H1 (cell line): ENCODE data around the gene STX16. TPM values are rescaled to one million over a fixed set of nuclear protein-coding genes. Genes with fewer than 3 reads are reported as not detected.
A peak's percentile ranks its signal among the peaks of the same experiment; 100 is the strongest.

Source experiments
- CEBPB ChIP-seq: IDR thresholded peaks from 2 replicates; pipeline ENCODE4 v1.6.1; 2012; ENCODE audit warnings: low read depth, low read length
- GTF2F1 ChIP-seq: IDR thresholded peaks from 2 replicates; pipeline ENCODE4 v1.6.1; 2012; ENCODE audit warnings: low read depth, low read length, improper control_type of control experiment, borderline replicate concordance
- JUN ChIP-seq: IDR thresholded peaks from 2 replicates; pipeline ENCODE4 v1.6.1; 2011; ENCODE audit warnings: low read depth, mild to moderate bottlenecking, improper control_type of control experiment, low read length
- JUND ChIP-seq: IDR thresholded peaks from 2 replicates; pipeline ENCODE4 v1.6.1; 2011; ENCODE audit warnings: mild to moderate bottlenecking, improper control_type of control experiment, low read length
- POLR2AphosphoS5 ChIP-seq: IDR thresholded peaks from 2 replicates; pipeline ENCODE4 v1.6.1; 2011; ENCODE audit warnings: low read depth, low read length
- SIRT6 ChIP-seq: IDR thresholded peaks from one replicate; pipeline ENCODE4 v1.7.1; 2012; ENCODE audit warnings: low read length, inconsistent platforms
- SP4 ChIP-seq: IDR thresholded peaks from 2 replicates; pipeline ENCODE4 v1.6.1; 2012; ENCODE audit warnings: low read length, inconsistent platforms
- polyA plus RNA-seq, 7 experiments: library from polyadenylated mRNA; depleted of rRNA in 3 of 7; stranded (reverse) in 5 of 7; unstranded in 2 of 7; fragments of >200 nt in 5 of 7; fragments of 200-250 nt in 2 of 7; gene quantifications; 1 replicate in 5 of 7; 2 replicates in 1 of 7; 4 replicates in 1 of 7; pipeline versions ENCODE4 v1.2.1 to v1.2.3, GENCODE V29; 2011 to 2013; ENCODE audit warnings: missing spikeins in 2 of 7, mixed read lengths in 2 of 7
- total RNA-seq: library from RNA; stranded (reverse); fragmentation: NEBNext Ultra II Directional; extraction: Animal tissue kit (Norgen Biotek cat#: 25700); gene quantifications from 2 replicates; pipeline ENCODE4 v1.2.1, GENCODE V29; 2021
- TF ChIP-seq, protein P1 (sequence below): fragments of 300-600 bp; sonication (generic); IDR thresholded peaks from 2 replicates; pipeline ENCODE4 v1.7.1; 2012; ENCODE audit warnings: low read length, moderate library complexity, mild to moderate bottlenecking, inconsistent platforms; ENCODE audit not compliant: insufficient replicate concordance
- TF ChIP-seq, protein P2 (sequence below): IDR thresholded peaks from 2 replicates; pipeline ENCODE4 v1.6.1; 2012; ENCODE audit warnings: low read length, inconsistent platforms

Gene STX16
- total and polyA plus RNA-seq, 2 of the 8 experiments (the other 6 are each of a cell fraction or from before 2014, with no cell fraction given), result 45.2 to 61.6 TPM

DNA sequence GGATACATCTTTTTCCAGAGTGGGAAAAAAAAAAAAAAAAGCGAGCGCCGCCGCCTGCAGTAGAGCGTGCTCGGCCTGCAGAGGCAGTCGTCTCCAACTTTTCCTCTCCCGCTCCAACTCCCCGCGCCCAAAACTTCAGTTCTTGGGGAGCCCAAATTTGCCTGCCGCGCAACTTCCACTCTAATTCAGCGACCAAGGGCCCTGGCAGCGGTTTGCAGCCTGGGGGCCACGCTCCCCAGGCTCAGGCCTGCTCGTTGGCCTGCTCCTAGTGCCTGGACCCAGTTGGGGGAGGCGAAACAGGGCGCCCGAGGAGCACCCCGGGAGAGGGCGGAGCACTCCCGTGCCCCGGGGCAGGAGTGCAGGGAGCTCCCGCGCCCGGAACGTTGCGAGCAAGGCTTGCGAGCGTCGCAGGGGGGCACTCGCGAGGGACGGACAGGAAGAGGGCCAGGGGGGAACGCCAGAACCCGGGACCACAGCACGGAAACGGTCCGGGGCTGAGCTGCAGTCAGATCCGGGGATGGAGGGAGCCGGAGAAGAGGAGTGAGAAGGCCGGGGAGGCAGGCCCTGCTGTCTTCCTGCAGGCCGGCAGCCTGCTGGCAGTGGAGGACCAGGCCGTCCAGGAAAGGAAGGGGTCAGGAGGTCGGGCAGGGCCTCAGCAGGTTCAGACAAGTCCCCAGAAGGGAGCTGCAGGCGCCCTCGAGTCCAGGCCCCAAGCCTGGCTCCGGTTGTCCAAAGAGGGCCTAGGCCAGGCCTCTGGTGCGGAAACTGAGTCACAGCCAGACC lies at the start of gene STX16 (continued):
- TF ChIP-seq, protein P1, sequence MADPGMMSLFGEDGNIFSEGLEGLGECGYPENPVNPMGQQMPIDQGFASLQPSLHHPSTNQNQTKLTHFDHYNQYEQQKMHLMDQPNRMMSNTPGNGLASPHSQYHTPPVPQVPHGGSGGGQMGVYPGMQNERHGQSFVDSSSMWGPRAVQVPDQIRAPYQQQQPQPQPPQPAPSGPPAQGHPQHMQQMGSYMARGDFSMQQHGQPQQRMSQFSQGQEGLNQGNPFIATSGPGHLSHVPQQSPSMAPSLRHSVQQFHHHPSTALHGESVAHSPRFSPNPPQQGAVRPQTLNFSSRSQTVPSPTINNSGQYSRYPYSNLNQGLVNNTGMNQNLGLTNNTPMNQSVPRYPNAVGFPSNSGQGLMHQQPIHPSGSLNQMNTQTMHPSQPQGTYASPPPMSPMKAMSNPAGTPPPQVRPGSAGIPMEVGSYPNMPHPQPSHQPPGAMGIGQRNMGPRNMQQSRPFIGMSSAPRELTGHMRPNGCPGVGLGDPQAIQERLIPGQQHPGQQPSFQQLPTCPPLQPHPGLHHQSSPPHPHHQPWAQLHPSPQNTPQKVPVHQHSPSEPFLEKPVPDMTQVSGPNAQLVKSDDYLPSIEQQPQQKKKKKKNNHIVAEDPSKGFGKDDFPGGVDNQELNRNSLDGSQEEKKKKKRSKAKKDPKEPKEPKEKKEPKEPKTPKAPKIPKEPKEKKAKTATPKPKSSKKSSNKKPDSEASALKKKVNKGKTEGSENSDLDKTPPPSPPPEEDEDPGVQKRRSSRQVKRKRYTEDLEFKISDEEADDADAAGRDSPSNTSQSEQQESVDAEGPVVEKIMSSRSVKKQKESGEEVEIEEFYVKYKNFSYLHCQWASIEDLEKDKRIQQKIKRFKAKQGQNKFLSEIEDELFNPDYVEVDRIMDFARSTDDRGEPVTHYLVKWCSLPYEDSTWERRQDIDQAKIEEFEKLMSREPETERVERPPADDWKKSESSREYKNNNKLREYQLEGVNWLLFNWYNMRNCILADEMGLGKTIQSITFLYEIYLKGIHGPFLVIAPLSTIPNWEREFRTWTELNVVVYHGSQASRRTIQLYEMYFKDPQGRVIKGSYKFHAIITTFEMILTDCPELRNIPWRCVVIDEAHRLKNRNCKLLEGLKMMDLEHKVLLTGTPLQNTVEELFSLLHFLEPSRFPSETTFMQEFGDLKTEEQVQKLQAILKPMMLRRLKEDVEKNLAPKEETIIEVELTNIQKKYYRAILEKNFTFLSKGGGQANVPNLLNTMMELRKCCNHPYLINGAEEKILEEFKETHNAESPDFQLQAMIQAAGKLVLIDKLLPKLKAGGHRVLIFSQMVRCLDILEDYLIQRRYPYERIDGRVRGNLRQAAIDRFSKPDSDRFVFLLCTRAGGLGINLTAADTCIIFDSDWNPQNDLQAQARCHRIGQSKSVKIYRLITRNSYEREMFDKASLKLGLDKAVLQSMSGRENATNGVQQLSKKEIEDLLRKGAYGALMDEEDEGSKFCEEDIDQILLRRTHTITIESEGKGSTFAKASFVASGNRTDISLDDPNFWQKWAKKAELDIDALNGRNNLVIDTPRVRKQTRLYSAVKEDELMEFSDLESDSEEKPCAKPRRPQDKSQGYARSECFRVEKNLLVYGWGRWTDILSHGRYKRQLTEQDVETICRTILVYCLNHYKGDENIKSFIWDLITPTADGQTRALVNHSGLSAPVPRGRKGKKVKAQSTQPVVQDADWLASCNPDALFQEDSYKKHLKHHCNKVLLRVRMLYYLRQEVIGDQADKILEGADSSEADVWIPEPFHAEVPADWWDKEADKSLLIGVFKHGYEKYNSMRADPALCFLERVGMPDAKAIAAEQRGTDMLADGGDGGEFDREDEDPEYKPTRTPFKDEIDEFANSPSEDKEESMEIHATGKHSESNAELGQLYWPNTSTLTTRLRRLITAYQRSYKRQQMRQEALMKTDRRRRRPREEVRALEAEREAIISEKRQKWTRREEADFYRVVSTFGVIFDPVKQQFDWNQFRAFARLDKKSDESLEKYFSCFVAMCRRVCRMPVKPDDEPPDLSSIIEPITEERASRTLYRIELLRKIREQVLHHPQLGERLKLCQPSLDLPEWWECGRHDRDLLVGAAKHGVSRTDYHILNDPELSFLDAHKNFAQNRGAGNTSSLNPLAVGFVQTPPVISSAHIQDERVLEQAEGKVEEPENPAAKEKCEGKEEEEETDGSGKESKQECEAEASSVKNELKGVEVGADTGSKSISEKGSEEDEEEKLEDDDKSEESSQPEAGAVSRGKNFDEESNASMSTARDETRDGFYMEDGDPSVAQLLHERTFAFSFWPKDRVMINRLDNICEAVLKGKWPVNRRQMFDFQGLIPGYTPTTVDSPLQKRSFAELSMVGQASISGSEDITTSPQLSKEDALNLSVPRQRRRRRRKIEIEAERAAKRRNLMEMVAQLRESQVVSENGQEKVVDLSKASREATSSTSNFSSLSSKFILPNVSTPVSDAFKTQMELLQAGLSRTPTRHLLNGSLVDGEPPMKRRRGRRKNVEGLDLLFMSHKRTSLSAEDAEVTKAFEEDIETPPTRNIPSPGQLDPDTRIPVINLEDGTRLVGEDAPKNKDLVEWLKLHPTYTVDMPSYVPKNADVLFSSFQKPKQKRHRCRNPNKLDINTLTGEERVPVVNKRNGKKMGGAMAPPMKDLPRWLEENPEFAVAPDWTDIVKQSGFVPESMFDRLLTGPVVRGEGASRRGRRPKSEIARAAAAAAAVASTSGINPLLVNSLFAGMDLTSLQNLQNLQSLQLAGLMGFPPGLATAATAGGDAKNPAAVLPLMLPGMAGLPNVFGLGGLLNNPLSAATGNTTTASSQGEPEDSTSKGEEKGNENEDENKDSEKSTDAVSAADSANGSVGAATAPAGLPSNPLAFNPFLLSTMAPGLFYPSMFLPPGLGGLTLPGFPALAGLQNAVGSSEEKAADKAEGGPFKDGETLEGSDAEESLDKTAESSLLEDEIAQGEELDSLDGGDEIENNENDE, result no peak
- TF ChIP-seq JUND (peak; percentile 44; the same call in 1 of the 2 replicates), GTF2F1 (no peak), POLR2AphosphoS5 (peak; percentile 67), SIRT6 (no peak), CEBPB (no peak), JUN (no peak), SP4 (no peak; the same call in 1 of the 2 replicates)
- TF ChIP-seq, protein P2, sequence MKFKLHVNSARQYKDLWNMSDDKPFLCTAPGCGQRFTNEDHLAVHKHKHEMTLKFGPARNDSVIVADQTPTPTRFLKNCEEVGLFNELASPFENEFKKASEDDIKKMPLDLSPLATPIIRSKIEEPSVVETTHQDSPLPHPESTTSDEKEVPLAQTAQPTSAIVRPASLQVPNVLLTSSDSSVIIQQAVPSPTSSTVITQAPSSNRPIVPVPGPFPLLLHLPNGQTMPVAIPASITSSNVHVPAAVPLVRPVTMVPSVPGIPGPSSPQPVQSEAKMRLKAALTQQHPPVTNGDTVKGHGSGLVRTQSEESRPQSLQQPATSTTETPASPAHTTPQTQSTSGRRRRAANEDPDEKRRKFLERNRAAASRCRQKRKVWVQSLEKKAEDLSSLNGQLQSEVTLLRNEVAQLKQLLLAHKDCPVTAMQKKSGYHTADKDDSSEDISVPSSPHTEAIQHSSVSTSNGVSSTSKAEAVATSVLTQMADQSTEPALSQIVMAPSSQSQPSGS, result peak; percentile 56; the same call in 1 of the 2 replicates
